RPMI7951 (cell line): Measurements from ENCODE around the gene PPP2CA. TPM values are rescaled to one million over a fixed set of nuclear protein-coding genes. Genes with fewer than 3 reads are reported as not detected.

ENCODE experiments used
- DNase-seq: peaks from one replicate; pipeline ENCODE4 v3.0.0-alpha.2; 2012; ENCODE audit warnings: low read depth
- total RNA-seq: library from RNA; depleted of rRNA; stranded (reverse); fragments of >200 nt; shearing (Covaris generic); gene quantifications from 2 replicates; pipeline ENCODE4 v1.2.3, GENCODE V29; 2014; rRNA removed

The PPP2CA gene
- total RNA-seq, 1 experiment from 2014 or later = 58.8 TPM

- DNase-seq = no peak
Measured at GRCh38 chr5:134148986-134149539, 76.8 kb downstream of the PPP2CA start.

GRCh38 chr5:134148316-134148715 is 77.6 kb downstream of the PPP2CA start:
- DNase-seq = no peak

- DNase-seq = no peak
Measured at GRCh38 chr5:134146651-134147518, 79.0 kb downstream of the PPP2CA start.

GRCh38 chr5:134145779-134146581 is 79.9 kb downstream of the PPP2CA start:
- peak; percentile 67 for DNase-seq

GRCh38 chr5:134145041-134145757 is 80.7 kb downstream of the PPP2CA start:
- no peak for DNase-seq

Other genes with a start within 250 kb of the PPP2CA start
- 387 and 419 TPM in 2 replicates for gene VDAC1, start 221.1 kb downstream of the PPP2CA start, total RNA-seq
- gene TCF7, start 111.4 kb downstream of the PPP2CA start, total RNA-seq = 9.1 and 12.3 TPM in 2 replicates
- gene SKP1, start 49.1 kb downstream of the PPP2CA start, total RNA-seq = 357 and 366 TPM in 2 replicates
- 3.2 TPM in 2 replicates for gene CDKL3, start 141.1 kb upstream of the PPP2CA start, total RNA-seq
- 22.9 and 36.0 TPM in 2 replicates for gene UBE2B, start 145.5 kb upstream of the PPP2CA start, total RNA-seq
- gene CDKN2AIPNL, start 185.8 kb upstream of the PPP2CA start, total RNA-seq = 48.3 and 60.4 TPM in 2 replicates